Liver (tissue), 3 donors: ENCODE measurements around the gene MGAT5.

Experiments used
- FOXA1 ChIP-seq: IDR thresholded peaks from 2 replicates; pipeline ENCODE4 v1.6.1; 2016; ENCODE audit warnings: antibody characterized with exemption
- HNF4G ChIP-seq: IDR thresholded peaks from 2 replicates; pipeline ENCODE4 v1.6.1; 2016; ENCODE audit warnings: antibody characterized with exemption
- TAF1 ChIP-seq: conservative IDR thresholded peaks from 2 replicates; pipeline ENCODE4 v1.6.1; 2016; ENCODE audit warnings: antibody characterized with exemption, mild to moderate bottlenecking
- TF ChIP-seq, protein P1 (sequence below): fragments of 150-350 bp; IDR thresholded peaks from 2 replicates; pipeline ENCODE4 v1.5.1; 2017; ENCODE audit warnings: improper control_type of control experiment, low read depth, low read length; ENCODE audit not compliant: missing input control
- TF ChIP-seq, protein P2 (sequence below): IDR thresholded peaks from 2 replicates; pipeline ENCODE4 v1.6.1; 2016; ENCODE audit warnings: antibody characterized with exemption, mild to moderate bottlenecking
- TF ChIP-seq, protein P3 (sequence below): IDR thresholded peaks from 2 replicates; pipeline ENCODE4 v1.6.1; 2016; ENCODE audit warnings: antibody characterized with exemption
- TF ChIP-seq, protein P4 (sequence below): IDR thresholded peaks from 2 replicates; pipeline ENCODE4 v1.6.1; 2016; ENCODE audit warnings: antibody characterized with exemption
- TF ChIP-seq, protein P5 (sequence below): IDR thresholded peaks from 2 replicates; pipeline ENCODE4 v1.6.1; 2016; ENCODE audit warnings: antibody characterized with exemption
- donor health status: healthy.
- donor health status: healthy.

DNA sequence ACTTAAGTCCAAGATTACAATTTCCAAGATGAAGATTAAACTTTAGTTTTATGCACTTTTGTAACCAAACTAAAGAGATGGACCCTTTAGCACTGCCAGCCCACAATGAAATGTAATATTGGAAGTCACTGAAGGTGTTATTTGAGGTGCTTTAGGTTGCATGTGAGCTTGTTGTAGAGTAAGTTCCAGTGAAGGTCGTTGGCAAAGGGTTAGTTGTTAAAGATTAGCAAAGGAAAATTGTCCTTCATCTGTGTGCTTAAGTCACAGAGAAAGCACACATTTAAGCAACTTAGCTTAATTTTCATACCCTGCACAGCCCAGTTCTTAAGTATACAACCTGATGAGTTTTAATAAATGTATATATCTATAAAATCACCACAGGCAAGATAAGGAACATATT, 46.7 kb downstream of the MGAT5 start:
- TF ChIP-seq, protein P1, sequence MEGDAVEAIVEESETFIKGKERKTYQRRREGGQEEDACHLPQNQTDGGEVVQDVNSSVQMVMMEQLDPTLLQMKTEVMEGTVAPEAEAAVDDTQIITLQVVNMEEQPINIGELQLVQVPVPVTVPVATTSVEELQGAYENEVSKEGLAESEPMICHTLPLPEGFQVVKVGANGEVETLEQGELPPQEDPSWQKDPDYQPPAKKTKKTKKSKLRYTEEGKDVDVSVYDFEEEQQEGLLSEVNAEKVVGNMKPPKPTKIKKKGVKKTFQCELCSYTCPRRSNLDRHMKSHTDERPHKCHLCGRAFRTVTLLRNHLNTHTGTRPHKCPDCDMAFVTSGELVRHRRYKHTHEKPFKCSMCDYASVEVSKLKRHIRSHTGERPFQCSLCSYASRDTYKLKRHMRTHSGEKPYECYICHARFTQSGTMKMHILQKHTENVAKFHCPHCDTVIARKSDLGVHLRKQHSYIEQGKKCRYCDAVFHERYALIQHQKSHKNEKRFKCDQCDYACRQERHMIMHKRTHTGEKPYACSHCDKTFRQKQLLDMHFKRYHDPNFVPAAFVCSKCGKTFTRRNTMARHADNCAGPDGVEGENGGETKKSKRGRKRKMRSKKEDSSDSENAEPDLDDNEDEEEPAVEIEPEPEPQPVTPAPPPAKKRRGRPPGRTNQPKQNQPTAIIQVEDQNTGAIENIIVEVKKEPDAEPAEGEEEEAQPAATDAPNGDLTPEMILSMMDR, result no peak
- TF ChIP-seq TAF1 (no peak), FOXA1 (no peak), HNF4G (no peak)
- TF ChIP-seq, protein P2, sequence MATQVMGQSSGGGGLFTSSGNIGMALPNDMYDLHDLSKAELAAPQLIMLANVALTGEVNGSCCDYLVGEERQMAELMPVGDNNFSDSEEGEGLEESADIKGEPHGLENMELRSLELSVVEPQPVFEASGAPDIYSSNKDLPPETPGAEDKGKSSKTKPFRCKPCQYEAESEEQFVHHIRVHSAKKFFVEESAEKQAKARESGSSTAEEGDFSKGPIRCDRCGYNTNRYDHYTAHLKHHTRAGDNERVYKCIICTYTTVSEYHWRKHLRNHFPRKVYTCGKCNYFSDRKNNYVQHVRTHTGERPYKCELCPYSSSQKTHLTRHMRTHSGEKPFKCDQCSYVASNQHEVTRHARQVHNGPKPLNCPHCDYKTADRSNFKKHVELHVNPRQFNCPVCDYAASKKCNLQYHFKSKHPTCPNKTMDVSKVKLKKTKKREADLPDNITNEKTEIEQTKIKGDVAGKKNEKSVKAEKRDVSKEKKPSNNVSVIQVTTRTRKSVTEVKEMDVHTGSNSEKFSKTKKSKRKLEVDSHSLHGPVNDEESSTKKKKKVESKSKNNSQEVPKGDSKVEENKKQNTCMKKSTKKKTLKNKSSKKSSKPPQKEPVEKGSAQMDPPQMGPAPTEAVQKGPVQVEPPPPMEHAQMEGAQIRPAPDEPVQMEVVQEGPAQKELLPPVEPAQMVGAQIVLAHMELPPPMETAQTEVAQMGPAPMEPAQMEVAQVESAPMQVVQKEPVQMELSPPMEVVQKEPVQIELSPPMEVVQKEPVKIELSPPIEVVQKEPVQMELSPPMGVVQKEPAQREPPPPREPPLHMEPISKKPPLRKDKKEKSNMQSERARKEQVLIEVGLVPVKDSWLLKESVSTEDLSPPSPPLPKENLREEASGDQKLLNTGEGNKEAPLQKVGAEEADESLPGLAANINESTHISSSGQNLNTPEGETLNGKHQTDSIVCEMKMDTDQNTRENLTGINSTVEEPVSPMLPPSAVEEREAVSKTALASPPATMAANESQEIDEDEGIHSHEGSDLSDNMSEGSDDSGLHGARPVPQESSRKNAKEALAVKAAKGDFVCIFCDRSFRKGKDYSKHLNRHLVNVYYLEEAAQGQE, result no peak
- TF ChIP-seq, protein P3, sequence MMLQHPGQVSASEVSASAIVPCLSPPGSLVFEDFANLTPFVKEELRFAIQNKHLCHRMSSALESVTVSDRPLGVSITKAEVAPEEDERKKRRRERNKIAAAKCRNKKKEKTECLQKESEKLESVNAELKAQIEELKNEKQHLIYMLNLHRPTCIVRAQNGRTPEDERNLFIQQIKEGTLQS, result no peak
- TF ChIP-seq, protein P4, sequence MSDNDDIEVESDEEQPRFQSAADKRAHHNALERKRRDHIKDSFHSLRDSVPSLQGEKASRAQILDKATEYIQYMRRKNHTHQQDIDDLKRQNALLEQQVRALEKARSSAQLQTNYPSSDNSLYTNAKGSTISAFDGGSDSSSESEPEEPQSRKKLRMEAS, result no peak
- TF ChIP-seq, protein P5, sequence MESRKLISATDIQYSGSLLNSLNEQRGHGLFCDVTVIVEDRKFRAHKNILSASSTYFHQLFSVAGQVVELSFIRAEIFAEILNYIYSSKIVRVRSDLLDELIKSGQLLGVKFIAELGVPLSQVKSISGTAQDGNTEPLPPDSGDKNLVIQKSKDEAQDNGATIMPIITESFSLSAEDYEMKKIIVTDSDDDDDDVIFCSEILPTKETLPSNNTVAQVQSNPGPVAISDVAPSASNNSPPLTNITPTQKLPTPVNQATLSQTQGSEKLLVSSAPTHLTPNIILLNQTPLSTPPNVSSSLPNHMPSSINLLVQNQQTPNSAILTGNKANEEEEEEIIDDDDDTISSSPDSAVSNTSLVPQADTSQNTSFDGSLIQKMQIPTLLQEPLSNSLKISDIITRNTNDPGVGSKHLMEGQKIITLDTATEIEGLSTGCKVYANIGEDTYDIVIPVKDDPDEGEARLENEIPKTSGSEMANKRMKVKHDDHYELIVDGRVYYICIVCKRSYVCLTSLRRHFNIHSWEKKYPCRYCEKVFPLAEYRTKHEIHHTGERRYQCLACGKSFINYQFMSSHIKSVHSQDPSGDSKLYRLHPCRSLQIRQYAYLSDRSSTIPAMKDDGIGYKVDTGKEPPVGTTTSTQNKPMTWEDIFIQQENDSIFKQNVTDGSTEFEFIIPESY, result no peak
